DOHH2 (cell line): Measurements from ENCODE around the gene SV2B.

Experiments used
- H3F3A ChIP-seq: fragments of 200-600 bp; sonication (generic), shearing (Covaris generic); 2 replicates; pipeline ENCODE4 v1.6.0; 2016; ENCODE audit warnings: antibody characterized with exemption, mild to moderate bottlenecking; ENCODE audit not compliant: control insufficient read depth, insufficient read depth
- H3K27ac ChIP-seq: fragments of 200-600 bp; sonication (generic); 2 replicates; pipeline ENCODE4 v1.5.1; 2014; ENCODE audit warnings: low read depth, mild to moderate bottlenecking, low read length, moderate library complexity
- H3K27me3 ChIP-seq: fragments of 200-600 bp; sonication (generic); 2 replicates; pipeline ENCODE4 v1.6.1; 2014; ENCODE audit warnings: mild to moderate bottlenecking, low read length, mixed read lengths; ENCODE audit not compliant: control insufficient read depth
- H3K36me3 ChIP-seq: fragments of 200-600 bp; sonication (generic); 2 replicates; pipeline ENCODE4 v1.6.1; 2014; ENCODE audit warnings: mild to moderate bottlenecking, low read length, moderate library complexity, mixed read lengths; ENCODE audit not compliant: control insufficient read depth
- H3K4me1 ChIP-seq: fragments of 200-600 bp; sonication (generic); 2 replicates; pipeline ENCODE4 v1.6.1; 2014; ENCODE audit warnings: mild to moderate bottlenecking, low read length, mixed read lengths; ENCODE audit not compliant: control insufficient read depth
- H3K4me2 ChIP-seq: fragments of 200-600 bp; sonication (generic); 2 replicates; pipeline ENCODE4 v1.6.0; 2014; ENCODE audit warnings: mild to moderate bottlenecking, low read length, moderate library complexity
- H3K4me3 ChIP-seq: fragments of 200-600 bp; sonication (generic); 2 replicates; pipeline ENCODE4 v1.5.1; 2014; ENCODE audit warnings: mild to moderate bottlenecking, low read length, mixed read lengths
- H3K79me2 ChIP-seq: fragments of 200-600 bp; sonication (generic); 2 replicates; pipeline ENCODE4 v1.6.1; 2014; ENCODE audit warnings: mild to moderate bottlenecking, low read length, mixed read lengths; ENCODE audit not compliant: control insufficient read depth
- H3K9me2 ChIP-seq: fragments of 200-600 bp; sonication (generic); replicated peaks from 2 replicates; pipeline ENCODE4 v1.6.1; 2014; ENCODE audit warnings: mild to moderate bottlenecking, low read length, mixed read lengths; ENCODE audit not compliant: control insufficient read depth
- H3K9me3 ChIP-seq: fragments of 200-600 bp; sonication (generic); 2 replicates; pipeline ENCODE4 v1.6.1; 2014; ENCODE audit warnings: antibody characterized with exemption, low read length, mixed read lengths; ENCODE audit not compliant: control insufficient read depth, insufficient read depth
- H4K20me1 ChIP-seq: fragments of 200-600 bp; sonication (generic); 2 replicates; pipeline ENCODE4 v1.6.0; 2014; ENCODE audit warnings: low read depth, mild to moderate bottlenecking, antibody characterized with exemption, low read length, moderate library complexity; ENCODE audit not compliant: control insufficient read depth, insufficient read depth
- EZH2phosphoT487 ChIP-seq: fragments of 200-600 bp; sonication (generic); IDR thresholded peaks from 2 replicates; pipeline ENCODE4 v1.6.1; 2017; ENCODE audit warnings: borderline replicate concordance, mild to moderate bottlenecking, antibody characterized with exemption, low read length, moderate library complexity, mixed read lengths
- TF ChIP-seq, protein P1 (sequence below): fragments of 200-600 bp; sonication (generic); IDR thresholded peaks from one replicate; pipeline ENCODE4 v1.5.1; 2014; ENCODE audit warnings: antibody characterized with exemption, mild to moderate bottlenecking, low read depth, low read length; ENCODE audit not compliant: poor library complexity, severe bottlenecking

Gene SV2B

DNA sequence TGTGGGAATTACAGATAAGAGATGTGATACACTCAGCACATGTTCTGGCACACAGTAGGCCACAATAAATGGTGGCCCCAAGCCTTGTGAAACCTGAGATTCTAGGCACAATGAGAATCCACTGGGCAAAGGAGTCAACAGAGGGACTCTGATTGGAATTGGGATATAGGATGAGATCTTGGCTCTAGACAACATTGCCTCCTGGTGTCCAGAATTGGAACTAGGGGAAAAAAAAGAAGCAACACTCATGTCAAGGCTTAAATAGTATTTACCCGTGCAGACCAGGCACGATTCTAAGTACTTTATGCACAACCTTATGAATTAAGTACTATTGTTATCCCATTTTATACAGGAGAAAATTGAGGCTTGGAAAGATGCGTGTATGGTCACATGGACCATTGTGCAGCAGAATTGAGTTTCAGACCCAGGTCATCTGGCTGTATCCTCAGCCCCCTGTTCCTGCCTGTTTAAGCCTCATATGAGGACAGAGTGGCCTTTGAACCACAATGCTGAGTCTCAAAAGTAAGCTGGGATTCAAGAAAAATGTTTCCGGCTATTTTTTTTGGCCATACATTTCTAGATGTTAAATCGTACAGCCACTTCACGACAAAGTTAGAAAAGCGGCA lies 124.8 kb downstream of the SV2B start:
- no peaks in the 10 kb centered on the region for H3K9me2 ChIP-seq
- no peak overlapping the region for H3K4me2 ChIP-seq
- H3K4me3 ChIP-seq: no peak overlapping the region
- no peak overlapping the region for H3K27ac ChIP-seq
- no peaks in the 10 kb centered on the region for H3K36me3 ChIP-seq
- no peaks in the 10 kb centered on the region for H3F3A ChIP-seq
- no peaks in the 10 kb centered on the region for H3K9me3 ChIP-seq
- no peaks in the 10 kb centered on the region for H3K79me2 ChIP-seq
- no peaks in the 10 kb centered on the region for H4K20me1 ChIP-seq
- peaks cover 8% of the 10 kb centered on the region for H3K27me3 ChIP-seq
- TF ChIP-seq, protein P1, sequence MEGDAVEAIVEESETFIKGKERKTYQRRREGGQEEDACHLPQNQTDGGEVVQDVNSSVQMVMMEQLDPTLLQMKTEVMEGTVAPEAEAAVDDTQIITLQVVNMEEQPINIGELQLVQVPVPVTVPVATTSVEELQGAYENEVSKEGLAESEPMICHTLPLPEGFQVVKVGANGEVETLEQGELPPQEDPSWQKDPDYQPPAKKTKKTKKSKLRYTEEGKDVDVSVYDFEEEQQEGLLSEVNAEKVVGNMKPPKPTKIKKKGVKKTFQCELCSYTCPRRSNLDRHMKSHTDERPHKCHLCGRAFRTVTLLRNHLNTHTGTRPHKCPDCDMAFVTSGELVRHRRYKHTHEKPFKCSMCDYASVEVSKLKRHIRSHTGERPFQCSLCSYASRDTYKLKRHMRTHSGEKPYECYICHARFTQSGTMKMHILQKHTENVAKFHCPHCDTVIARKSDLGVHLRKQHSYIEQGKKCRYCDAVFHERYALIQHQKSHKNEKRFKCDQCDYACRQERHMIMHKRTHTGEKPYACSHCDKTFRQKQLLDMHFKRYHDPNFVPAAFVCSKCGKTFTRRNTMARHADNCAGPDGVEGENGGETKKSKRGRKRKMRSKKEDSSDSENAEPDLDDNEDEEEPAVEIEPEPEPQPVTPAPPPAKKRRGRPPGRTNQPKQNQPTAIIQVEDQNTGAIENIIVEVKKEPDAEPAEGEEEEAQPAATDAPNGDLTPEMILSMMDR: peak; percentile 79
- no peak for TF ChIP-seq EZH2phosphoT487
- no peaks in the 10 kb centered on the region for H3K4me1 ChIP-seq

DNA sequence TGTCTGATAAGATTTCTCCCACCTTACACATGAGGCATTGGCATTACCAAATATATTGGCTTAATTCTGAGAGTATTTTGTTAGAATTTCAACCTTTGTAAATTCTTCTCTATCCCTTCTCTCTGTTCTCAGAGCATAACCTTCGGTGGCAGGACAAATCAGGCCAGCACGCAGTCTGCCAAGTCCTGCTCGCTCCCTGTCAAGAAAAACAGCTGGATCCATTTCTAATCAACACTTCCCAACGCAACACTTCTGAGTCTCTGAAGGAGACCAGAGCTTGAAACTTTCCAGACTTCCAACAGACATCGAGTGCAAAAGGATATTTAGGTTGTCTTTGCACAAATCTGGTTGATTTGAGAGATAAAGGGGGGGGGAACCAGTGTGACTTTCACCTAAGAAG lies 125.7 kb downstream of the SV2B start:
- H4K20me1 ChIP-seq: no peaks in the 10 kb centered on the region
- TF ChIP-seq, protein P1: no peak
- TF ChIP-seq EZH2phosphoT487: no peak
- no peaks in the 10 kb centered on the region for H3K79me2 ChIP-seq
- H3K9me3 ChIP-seq: no peaks in the 10 kb centered on the region
- H3K4me3 ChIP-seq: no peak overlapping the region
- no peaks in the 10 kb centered on the region for H3K4me1 ChIP-seq
- no peaks in the 10 kb centered on the region for H3K36me3 ChIP-seq
- no peak overlapping the region for H3K4me2 ChIP-seq
- H3K9me2 ChIP-seq: no peaks in the 10 kb centered on the region
- no peaks in the 10 kb centered on the region for H3F3A ChIP-seq
- peaks cover 10% of the 10 kb centered on the region; the same call in 1 of the 2 replicates for H3K27me3 ChIP-seq
- no peak overlapping the region for H3K27ac ChIP-seq

DNA sequence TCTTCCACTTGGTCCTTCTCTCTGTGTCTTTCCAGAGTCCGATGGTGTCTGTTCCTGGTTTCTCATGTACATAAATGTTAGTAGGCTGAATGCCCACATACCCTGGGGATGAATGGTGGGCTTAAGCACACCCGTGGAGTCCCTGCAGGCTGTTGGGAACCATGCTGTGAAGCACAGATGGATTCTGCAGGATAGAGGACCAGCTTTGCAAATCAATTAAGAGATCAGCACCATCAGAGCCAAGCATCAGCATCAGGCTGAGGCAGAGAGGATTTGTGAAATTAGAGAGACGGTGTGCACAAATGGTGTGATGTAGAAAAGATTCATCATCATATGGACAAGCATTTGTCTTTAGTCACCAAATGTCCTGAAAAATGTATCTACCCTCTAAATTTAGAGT lies 127.1 kb downstream of the SV2B start:
- Histone ChIP-seq H3K27me3 (peaks cover 11% of the 10 kb centered on the region), H3K9me2 (no peaks in the 10 kb centered on the region), H3K4me2 (no peak overlapping the region), H4K20me1 (no peaks in the 10 kb centered on the region), H3K4me3 (no peak overlapping the region), H3K9me3 (no peaks in the 10 kb centered on the region), H3K27ac (no peak overlapping the region), H3K4me1 (no peaks in the 10 kb centered on the region), H3K79me2 (no peaks in the 10 kb centered on the region), H3K36me3 (no peaks in the 10 kb centered on the region), H3F3A (no peaks in the 10 kb centered on the region)
- TF ChIP-seq, protein P1: no peak
- no peak for TF ChIP-seq EZH2phosphoT487
